ENCODE results near the gene SMYD3.

Gene SMYD3

GRCh38 chr1:246537887-246538286 lies 30.8 kb upstream of the SMYD3 start:
- DNase-seq (ENCODE audit: insufficient read length, low spot score) (no peak), FAIRE-seq (no peak)

GRCh38 chr1:246537441-246537840 lies 30.4 kb upstream of the SMYD3 start:
- FAIRE-seq (no peak), DNase-seq (ENCODE audit: insufficient read length, low spot score) (no peak)
- TF ChIP-seq CTCF (IDR thresholded peaks at IDR 0.05; ENCODE audit: insufficient read depth, missing control alignments), result no peak

More at GRCh38 chr1:246537887-246538286, 30.8 kb upstream of the SMYD3 start:
- no peak for TF ChIP-seq CTCF (IDR thresholded peaks at IDR 0.05; ENCODE audit: insufficient read depth, missing control alignments)

GRCh38 chr1:246534114-246534513 lies 27.0 kb upstream of the SMYD3 start:
- TF ChIP-seq CTCF (IDR thresholded peaks at IDR 0.05; ENCODE audit: insufficient read depth, missing control alignments), result no peak
- no peak for DNase-seq (ENCODE audit: insufficient read length, low spot score)
- no peak for FAIRE-seq

- TF ChIP-seq CTCF (IDR thresholded peaks at IDR 0.05; ENCODE audit: insufficient read depth, missing control alignments), result no peak
- FAIRE-seq, result peak; percentile 91
- DNase-seq (ENCODE audit: insufficient read length, low spot score), result peak; percentile 52
Measured at GRCh38 chr1:246533371-246533905, 26.4 kb upstream of the SMYD3 start.

- peak; percentile 18 for TF ChIP-seq CTCF (IDR thresholded peaks at IDR 0.05; ENCODE audit: insufficient read depth, missing control alignments)
- FAIRE-seq (no peak), DNase-seq (ENCODE audit: insufficient read length, low spot score) (no peak)
Measured at GRCh38 chr1:246532519-246532918, 25.4 kb upstream of the SMYD3 start.

- DNase-seq (ENCODE audit: insufficient read length, low spot score) (no peak), FAIRE-seq (no peak)
- no peak for TF ChIP-seq CTCF (IDR thresholded peaks at IDR 0.05; ENCODE audit: insufficient read depth, missing control alignments)
Measured at GRCh38 chr1:246530482-246530881, 23.4 kb upstream of the SMYD3 start.

GRCh38 chr1:246528933-246529731 lies 22.1 kb upstream of the SMYD3 start:
- no peak for TF ChIP-seq CTCF (IDR thresholded peaks at IDR 0.05; ENCODE audit: insufficient read depth, missing control alignments)
- DNase-seq (ENCODE audit: insufficient read length, low spot score), result no peak

More at GRCh38 chr1:246528933-246529731, 22.1 kb upstream of the SMYD3 start:
- no peak for FAIRE-seq
